RWPE2 (cell line): Measurements from ENCODE around the gene HAUS7.

ENCODE experiments used
- ATAC-seq: fragments of 200-7000 bp; cut with Tn5 transposase; 3 replicates; pipeline ENCODE4 v1.9.1; 2021; ENCODE audit warnings: low read depth
- DNase-seq: peaks from one replicate; pipeline ENCODE4 v3.0.0-alpha.2; 2020; ENCODE audit warnings: low spot score
- H3K27ac ChIP-seq: fragments of 450-650 bp; 2 replicates; pipeline ENCODE4 v1.5.1; 2017; ENCODE audit warnings: mild to moderate bottlenecking; ENCODE audit not compliant: poor library complexity, severe bottlenecking
- H3K27me3 ChIP-seq: fragments of 250-450 bp; sonication (Bioruptor Pico); 2 replicates; pipeline ENCODE4 v1.5.1; 2021; ENCODE audit warnings: mild to moderate bottlenecking, moderate library complexity; ENCODE audit not compliant: insufficient read depth, poor library complexity, severe bottlenecking
- H3K36me3 ChIP-seq: fragments of 250-450 bp; sonication (Bioruptor Pico); 2 replicates; pipeline ENCODE4 v1.5.1; 2020; ENCODE audit warnings: low read depth, mild to moderate bottlenecking, moderate library complexity
- H3K4me1 ChIP-seq: fragments of 250-450 bp; sonication (Bioruptor Pico); 2 replicates; pipeline ENCODE4 v1.5.1; 2021; ENCODE audit warnings: mild to moderate bottlenecking, moderate library complexity; ENCODE audit not compliant: insufficient read depth, poor library complexity, severe bottlenecking
- H3K4me3 ChIP-seq: fragments of 250-450 bp; sonication (Bioruptor Pico); 2 replicates; pipeline ENCODE4 v1.5.1; 2021; ENCODE audit warnings: mild to moderate bottlenecking, moderate library complexity; ENCODE audit not compliant: severe bottlenecking
- H3K9me3 ChIP-seq: fragments of 250-450 bp; sonication (Bioruptor Pico); 2 replicates; pipeline ENCODE4 v1.5.1; 2021; ENCODE audit warnings: mild to moderate bottlenecking, moderate library complexity; ENCODE audit not compliant: severe bottlenecking
- CTCF ChIP-seq: fragments of 450-650 bp; IDR thresholded peaks from one replicate; pipeline ENCODE4 v1.5.1; 2017; ENCODE audit warnings: mild to moderate bottlenecking, moderate library complexity; ENCODE audit not compliant: poor library complexity, severe bottlenecking

The HAUS7 gene

GRCh38 chrX:153477901-153478300, 7.5 kb upstream of the HAUS7 start:
- H3K27ac ChIP-seq, result no peak overlapping the region
- H3K36me3 ChIP-seq, result no peaks in the 10 kb centered on the region
- TF ChIP-seq CTCF, result no peak
- no peak overlapping the region for H3K4me3 ChIP-seq
- ATAC-seq (no peak), DNase-seq (no peak)
- H3K9me3 ChIP-seq, result no peaks in the 10 kb centered on the region
- H3K4me1 ChIP-seq, result no peaks in the 10 kb centered on the region
- H3K27me3 ChIP-seq, result no peaks in the 10 kb centered on the region

- no peak overlapping the region for H3K27ac ChIP-seq
- no peak for TF ChIP-seq CTCF
- no peaks in the 10 kb centered on the region for H3K4me1 ChIP-seq
- ATAC-seq, result no peak
- no peaks in the 10 kb centered on the region for H3K36me3 ChIP-seq
- no peaks in the 10 kb centered on the region for H3K9me3 ChIP-seq
- H3K4me3 ChIP-seq, result no peak overlapping the region
- DNase-seq, result no peak
- no peaks in the 10 kb centered on the region for H3K27me3 ChIP-seq
Measured at GRCh38 chrX:153477364-153477857, 7.0 kb upstream of the HAUS7 start.

GRCh38 chrX:153476666-153477363, 6.4 kb upstream of the HAUS7 start:
- no peak for TF ChIP-seq CTCF
- H3K27ac ChIP-seq, result no peak overlapping the region
- no peak overlapping the region for H3K4me3 ChIP-seq
- no peak for ATAC-seq
- no peaks in the 10 kb centered on the region for H3K4me1 ChIP-seq
- H3K9me3 ChIP-seq, result no peaks in the 10 kb centered on the region
- no peaks in the 10 kb centered on the region for H3K27me3 ChIP-seq
- DNase-seq, result no peak
- no peaks in the 10 kb centered on the region for H3K36me3 ChIP-seq

GRCh38 chrX:153475751-153476281, 5.4 kb upstream of the HAUS7 start:
- no peak for ATAC-seq
- TF ChIP-seq CTCF, result no peak
- Histone ChIP-seq H3K9me3 (no peaks in the 10 kb centered on the region), H3K36me3 (no peaks in the 10 kb centered on the region), H3K27me3 (no peaks in the 10 kb centered on the region), H3K27ac (no peak overlapping the region), H3K4me1 (no peaks in the 10 kb centered on the region), H3K4me3 (no peak overlapping the region)
- DNase-seq, result no peak

GRCh38 chrX:153475271-153475670, 4.9 kb upstream of the HAUS7 start:
- Histone ChIP-seq H3K4me3 (no peak overlapping the region), H3K9me3 (no peaks in the 10 kb centered on the region), H3K36me3 (no peaks in the 10 kb centered on the region), H3K27ac (no peak overlapping the region), H3K4me1 (no peaks in the 10 kb centered on the region), H3K27me3 (no peaks in the 10 kb centered on the region)
- TF ChIP-seq CTCF, result no peak
- ATAC-seq, result no peak
- no peak for DNase-seq
